ENCODE data around the gene USH1C.

- TF ChIP-seq EZH2phosphoT487 (IDR thresholded peaks at IDR 0.05; ENCODE audit: insufficient read depth, low read depth) (no peak), EZH2 (IDR thresholded peaks at IDR 0.05; ENCODE audit: insufficient read depth, poor library complexity, severe bottlenecking) (no peak)
Observed at GRCh38 chr11:17494019-17494418, 50.2 kb downstream of the USH1C start.
